GM23338 (cell line): ENCODE data around the gene LRSAM1. TPM values are rescaled to one million over a fixed set of nuclear protein-coding genes. Genes with fewer than 3 reads are reported as not detected.

Source experiments
- ATAC-seq: fragments of 200-7000 bp; cut with Tn5 transposase; 3 replicates; pipeline ENCODE4 v1.9.1; 2020
- DNase-seq: peaks from one replicate; pipeline ENCODE4 v3.0.0-alpha.2; 2015; ENCODE audit warnings: low spot score
- H2AFZ ChIP-seq: fragments of 200-600 bp; sonication (generic); 2 replicates; pipeline ENCODE4 v1.8.0; 2016; ENCODE audit warnings: antibody characterized with exemption, mild to moderate bottlenecking, moderate library complexity
- H3F3A ChIP-seq: fragments of 200-600 bp; sonication (generic); replicated peaks from 2 replicates; pipeline ENCODE4 v1.8.0; 2017; ENCODE audit warnings: antibody characterized with exemption, mixed run types, low read depth
- H3K27ac ChIP-seq: fragments of 200-600 bp; sonication (generic); 2 replicates; pipeline ENCODE4 v1.6.1; 2016; ENCODE audit warnings: low read depth
- H3K27me3 ChIP-seq: fragments of 200-600 bp; sonication (generic); 2 replicates; pipeline ENCODE4 v1.8.0; 2016; ENCODE audit warnings: mild to moderate bottlenecking, mixed run types, moderate library complexity; ENCODE audit not compliant: insufficient read depth
- H3K36me3 ChIP-seq: fragments of 200-600 bp; sonication (generic); 2 replicates; pipeline ENCODE4 v1.8.0; 2016; ENCODE audit warnings: mild to moderate bottlenecking; ENCODE audit not compliant: insufficient read depth
- H3K4me1 ChIP-seq: fragments of 200-600 bp; sonication (generic); 2 replicates; pipeline ENCODE4 v1.8.0; 2016; ENCODE audit warnings: mild to moderate bottlenecking, moderate library complexity; ENCODE audit not compliant: insufficient read depth
- H3K4me2 ChIP-seq: fragments of 200-600 bp; sonication (generic); 2 replicates; pipeline ENCODE4 v1.7.1; 2017; ENCODE audit warnings: mixed run types
- H3K4me3 ChIP-seq: fragments of 200-600 bp; sonication (generic); 2 replicates; pipeline ENCODE4 v1.6.1; 2016; ENCODE audit warnings: mixed run types
- H3K79me2 ChIP-seq: fragments of 200-600 bp; sonication (generic); replicated peaks from 2 replicates; pipeline ENCODE4 v1.8.0; 2017; ENCODE audit warnings: mild to moderate bottlenecking; ENCODE audit not compliant: insufficient read depth
- H3K9me2 ChIP-seq: fragments of 200-600 bp; sonication (generic); 2 replicates; pipeline ENCODE4 v1.8.0; 2017; ENCODE audit not compliant: insufficient read depth
- H4K20me1 ChIP-seq: fragments of 200-600 bp; sonication (generic); replicated peaks from 2 replicates; pipeline ENCODE4 v1.8.0; 2017; ENCODE audit warnings: mild to moderate bottlenecking; ENCODE audit not compliant: insufficient read depth
- H3K27ac Mint-ChIP-seq: 2 replicates; pipeline ENCODE4 v1.8.0; 2020; ENCODE audit warnings: inconsistent platforms, mild to moderate bottlenecking, moderate library complexity, mixed read lengths
- H3K27me3 Mint-ChIP-seq: 3 replicates; pipeline ENCODE4 v1.8.0; 2022; ENCODE audit warnings: low read depth, mild to moderate bottlenecking, moderate library complexity, mixed read lengths, inconsistent platforms; ENCODE audit not compliant: insufficient read depth, poor library complexity
- H3K36me3 Mint-ChIP-seq: 3 replicates; pipeline ENCODE4 v1.8.0; 2021; ENCODE audit warnings: low read depth, mild to moderate bottlenecking, inconsistent platforms, moderate library complexity, mixed read lengths
- H3K4me1 Mint-ChIP-seq: 3 replicates; pipeline ENCODE4 v1.8.0; 2020; ENCODE audit warnings: mild to moderate bottlenecking, inconsistent platforms, mixed read lengths
- H3K4me3 Mint-ChIP-seq: 3 replicates; pipeline ENCODE4 v1.8.0; 2021; ENCODE audit warnings: moderate library complexity, mild to moderate bottlenecking, inconsistent platforms, mixed read lengths
- H3K9me3 Mint-ChIP-seq: 3 replicates; pipeline ENCODE4 v1.8.0; 2020; ENCODE audit warnings: moderate library complexity, mild to moderate bottlenecking, inconsistent platforms, mixed read lengths
- CREB1 ChIP-seq: fragments of 250-450 bp; sonication (Bioruptor Pico); IDR thresholded peaks from 2 replicates; pipeline ENCODE4 v1.5.0; 2020; ENCODE audit warnings: low read depth, mild to moderate bottlenecking, moderate library complexity
- CTCF ChIP-seq, 2 experiments: fragments of 200-600 bp in 1 of 2; sonication (generic) in 1 of 2; conservative IDR thresholded peaks; 2 replicates each; pipeline versions ENCODE4 v1.5.1 to v1.6.1; 2016 to 2017; ENCODE audit warnings: antibody characterized with exemption in 2 of 2, low read depth in 2 of 2, mild to moderate bottlenecking in 2 of 2, moderate library complexity in 1 of 2
- EZH2 ChIP-seq: fragments of 200-600 bp; sonication (generic); IDR thresholded peaks from one replicate; pipeline ENCODE4 v1.8.0; 2017; ENCODE audit warnings: antibody characterized with exemption, mild to moderate bottlenecking, low read depth; ENCODE audit not compliant: unreplicated experiment
- EZH2phosphoT487 ChIP-seq: fragments of 200-600 bp; sonication (generic); IDR thresholded peaks from one replicate; pipeline ENCODE4 v1.8.1; 2018; ENCODE audit warnings: antibody characterized with exemption; ENCODE audit not compliant: unreplicated experiment
- JUNB ChIP-seq: IDR thresholded peaks from one replicate; pipeline ENCODE4 v1.6.1; 2016; ENCODE audit warnings: antibody characterized with exemption; ENCODE audit not compliant: unreplicated experiment
- NANOG ChIP-seq: IDR thresholded peaks from 2 replicates; pipeline ENCODE4 v1.6.1; 2016; ENCODE audit warnings: antibody characterized with exemption, borderline replicate concordance
- POLR2AphosphoS5 ChIP-seq: IDR thresholded peaks from 2 replicates; pipeline ENCODE4 v1.6.1; 2016; ENCODE audit warnings: antibody characterized with exemption, low read depth
- STAT1 ChIP-seq: IDR thresholded peaks from one replicate; pipeline ENCODE4 v1.6.1; 2016; ENCODE audit warnings: antibody characterized with exemption; ENCODE audit not compliant: unreplicated experiment
- ZNF114 ChIP-seq: fragments of 250-450 bp; sonication (Bioruptor Pico); IDR thresholded peaks from 2 replicates; pipeline ENCODE4 v1.5.0; 2020; ENCODE audit warnings: mild to moderate bottlenecking, moderate library complexity
- ZNF331 ChIP-seq: fragments of 250-450 bp; sonication (Bioruptor Pico); IDR thresholded peaks from 2 replicates; pipeline ENCODE4 v1.5.0; 2020; ENCODE audit warnings: low read depth, mild to moderate bottlenecking, moderate library complexity
- ZNF462 ChIP-seq: fragments of 250-450 bp; sonication (Bioruptor Pico); IDR thresholded peaks from 2 replicates; pipeline ENCODE4 v1.5.0; 2020; ENCODE audit warnings: mild to moderate bottlenecking, moderate library complexity
- polyA plus RNA-seq: library from polyadenylated mRNA; unstranded; fragments of >200 nt; fragmentation: Nextera tagmentation; extraction: Ambion mirVana; gene quantifications from 2 replicates; pipeline ENCODE4 v1.2.1, GENCODE V29; 2016
- total RNA-seq: library from RNA; depleted of rRNA; stranded (reverse); fragments of >200 nt; shearing (Covaris generic); gene quantifications from 2 replicates; pipeline ENCODE4 v1.2.3, GENCODE V29; 2014
- TF ChIP-seq, protein P1 (sequence below): IDR thresholded peaks from one replicate; pipeline ENCODE4 v1.6.1; 2018; ENCODE audit warnings: antibody characterized with exemption; ENCODE audit not compliant: unreplicated experiment
- TF ChIP-seq, protein P2 (sequence below): IDR thresholded peaks from 2 replicates; pipeline ENCODE4 v1.6.1; 2016; ENCODE audit warnings: antibody characterized with exemption

LRSAM1 gene
- total and polyA plus RNA-seq, 2 experiments from 2014 or later, result 12.8 to 21.9 TPM

GRCh38 chr9:127545196-127546124 lies 94.2 kb downstream of the LRSAM1 start:
- no peak for TF ChIP-seq JUNB
- no peak for TF ChIP-seq POLR2AphosphoS5
- no peak for TF ChIP-seq EZH2
- TF ChIP-seq ZNF331 (CRISPR knock-in tag), result no peak
- TF ChIP-seq EZH2phosphoT487, result no peak
- no peak for TF ChIP-seq ZNF462 (CRISPR knock-in tag)
- no peak for TF ChIP-seq NANOG
- TF ChIP-seq, protein P1, sequence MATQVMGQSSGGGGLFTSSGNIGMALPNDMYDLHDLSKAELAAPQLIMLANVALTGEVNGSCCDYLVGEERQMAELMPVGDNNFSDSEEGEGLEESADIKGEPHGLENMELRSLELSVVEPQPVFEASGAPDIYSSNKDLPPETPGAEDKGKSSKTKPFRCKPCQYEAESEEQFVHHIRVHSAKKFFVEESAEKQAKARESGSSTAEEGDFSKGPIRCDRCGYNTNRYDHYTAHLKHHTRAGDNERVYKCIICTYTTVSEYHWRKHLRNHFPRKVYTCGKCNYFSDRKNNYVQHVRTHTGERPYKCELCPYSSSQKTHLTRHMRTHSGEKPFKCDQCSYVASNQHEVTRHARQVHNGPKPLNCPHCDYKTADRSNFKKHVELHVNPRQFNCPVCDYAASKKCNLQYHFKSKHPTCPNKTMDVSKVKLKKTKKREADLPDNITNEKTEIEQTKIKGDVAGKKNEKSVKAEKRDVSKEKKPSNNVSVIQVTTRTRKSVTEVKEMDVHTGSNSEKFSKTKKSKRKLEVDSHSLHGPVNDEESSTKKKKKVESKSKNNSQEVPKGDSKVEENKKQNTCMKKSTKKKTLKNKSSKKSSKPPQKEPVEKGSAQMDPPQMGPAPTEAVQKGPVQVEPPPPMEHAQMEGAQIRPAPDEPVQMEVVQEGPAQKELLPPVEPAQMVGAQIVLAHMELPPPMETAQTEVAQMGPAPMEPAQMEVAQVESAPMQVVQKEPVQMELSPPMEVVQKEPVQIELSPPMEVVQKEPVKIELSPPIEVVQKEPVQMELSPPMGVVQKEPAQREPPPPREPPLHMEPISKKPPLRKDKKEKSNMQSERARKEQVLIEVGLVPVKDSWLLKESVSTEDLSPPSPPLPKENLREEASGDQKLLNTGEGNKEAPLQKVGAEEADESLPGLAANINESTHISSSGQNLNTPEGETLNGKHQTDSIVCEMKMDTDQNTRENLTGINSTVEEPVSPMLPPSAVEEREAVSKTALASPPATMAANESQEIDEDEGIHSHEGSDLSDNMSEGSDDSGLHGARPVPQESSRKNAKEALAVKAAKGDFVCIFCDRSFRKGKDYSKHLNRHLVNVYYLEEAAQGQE, result no peak
- no peak for TF ChIP-seq CREB1
- TF ChIP-seq, protein P2, sequence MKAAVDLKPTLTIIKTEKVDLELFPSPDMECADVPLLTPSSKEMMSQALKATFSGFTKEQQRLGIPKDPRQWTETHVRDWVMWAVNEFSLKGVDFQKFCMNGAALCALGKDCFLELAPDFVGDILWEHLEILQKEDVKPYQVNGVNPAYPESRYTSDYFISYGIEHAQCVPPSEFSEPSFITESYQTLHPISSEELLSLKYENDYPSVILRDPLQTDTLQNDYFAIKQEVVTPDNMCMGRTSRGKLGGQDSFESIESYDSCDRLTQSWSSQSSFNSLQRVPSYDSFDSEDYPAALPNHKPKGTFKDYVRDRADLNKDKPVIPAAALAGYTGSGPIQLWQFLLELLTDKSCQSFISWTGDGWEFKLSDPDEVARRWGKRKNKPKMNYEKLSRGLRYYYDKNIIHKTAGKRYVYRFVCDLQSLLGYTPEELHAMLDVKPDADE, result no peak
- no peak for TF ChIP-seq CTCF (conservative IDR thresholded peaks at IDR 0.05; ENCODE audit: low read depth in 2 of 2)
- no peak for TF ChIP-seq ZNF114 (CRISPR knock-in tag)
- TF ChIP-seq STAT1, result no peak
- Mint-ChIP-seq H3K27ac (no peak overlapping the region), H3K4me1 (peaks cover 16% of the 10 kb centered on the region), H3K9me3 (no peaks in the 10 kb centered on the region), H3K36me3 (0 out of 3 replicates have a peak, but pooled peaks cover 2% of the 10 kb centered on the region), H3K27me3 (peaks cover 9% of the 10 kb centered on the region), H3K4me3 (no peak overlapping the region)
- no peak overlapping the region for H3K4me3 ChIP-seq
- no peak overlapping the region for H3K27ac ChIP-seq
- no peaks in the 10 kb centered on the region for H3K36me3 ChIP-seq
- no peaks in the 10 kb centered on the region for H3K9me2 ChIP-seq
- H3K4me1 ChIP-seq, result peaks cover 6% of the 10 kb centered on the region; the same call in 1 of the 2 replicates
- no peak for DNase-seq
- H3K27me3 ChIP-seq, result no peaks in the 10 kb centered on the region
- peaks cover 31% of the 10 kb centered on the region for H3K79me2 ChIP-seq
- ATAC-seq, result peak; percentile 63
- H3K4me2 ChIP-seq, result no peak overlapping the region
- 0 out of 2 replicates have a peak, but pooled peaks cover 3% of the 10 kb centered on the region for H3F3A ChIP-seq
- H2AFZ ChIP-seq, result no peak overlapping the region
- H4K20me1 ChIP-seq, result no peaks in the 10 kb centered on the region; the same call in 1 of the 2 replicates
